ENCODE results near the gene RGS5.

DNA sequence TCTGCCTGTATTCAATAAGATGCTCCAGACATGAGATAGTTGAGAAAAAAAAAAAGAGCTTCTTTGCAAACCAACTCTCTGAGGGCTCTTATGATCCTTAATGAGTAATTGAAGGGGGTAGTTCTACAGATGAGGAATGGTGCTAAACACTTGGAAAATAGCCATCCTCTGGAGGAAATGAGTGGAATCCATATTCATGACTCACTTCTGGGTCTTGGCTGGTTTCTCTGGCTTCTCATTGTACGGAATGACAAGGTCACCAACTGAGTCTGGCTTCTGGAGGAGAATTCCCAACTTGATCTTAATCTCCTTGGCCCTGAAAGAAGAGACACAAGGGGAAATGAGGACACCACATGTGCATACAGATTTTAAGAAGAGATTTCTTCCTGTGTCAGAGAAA lies 34.7 kb downstream of the RGS5 start:
- TF ChIP-seq, protein P1, sequence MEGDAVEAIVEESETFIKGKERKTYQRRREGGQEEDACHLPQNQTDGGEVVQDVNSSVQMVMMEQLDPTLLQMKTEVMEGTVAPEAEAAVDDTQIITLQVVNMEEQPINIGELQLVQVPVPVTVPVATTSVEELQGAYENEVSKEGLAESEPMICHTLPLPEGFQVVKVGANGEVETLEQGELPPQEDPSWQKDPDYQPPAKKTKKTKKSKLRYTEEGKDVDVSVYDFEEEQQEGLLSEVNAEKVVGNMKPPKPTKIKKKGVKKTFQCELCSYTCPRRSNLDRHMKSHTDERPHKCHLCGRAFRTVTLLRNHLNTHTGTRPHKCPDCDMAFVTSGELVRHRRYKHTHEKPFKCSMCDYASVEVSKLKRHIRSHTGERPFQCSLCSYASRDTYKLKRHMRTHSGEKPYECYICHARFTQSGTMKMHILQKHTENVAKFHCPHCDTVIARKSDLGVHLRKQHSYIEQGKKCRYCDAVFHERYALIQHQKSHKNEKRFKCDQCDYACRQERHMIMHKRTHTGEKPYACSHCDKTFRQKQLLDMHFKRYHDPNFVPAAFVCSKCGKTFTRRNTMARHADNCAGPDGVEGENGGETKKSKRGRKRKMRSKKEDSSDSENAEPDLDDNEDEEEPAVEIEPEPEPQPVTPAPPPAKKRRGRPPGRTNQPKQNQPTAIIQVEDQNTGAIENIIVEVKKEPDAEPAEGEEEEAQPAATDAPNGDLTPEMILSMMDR (IDR thresholded peaks at IDR 0.05; ENCODE audit: insufficient read depth, low read length) = no peak
- no peak for TF ChIP-seq POLR2AphosphoS5 (IDR thresholded peaks at IDR 0.05; ENCODE audit: low read depth)
- TF ChIP-seq, protein P2, sequence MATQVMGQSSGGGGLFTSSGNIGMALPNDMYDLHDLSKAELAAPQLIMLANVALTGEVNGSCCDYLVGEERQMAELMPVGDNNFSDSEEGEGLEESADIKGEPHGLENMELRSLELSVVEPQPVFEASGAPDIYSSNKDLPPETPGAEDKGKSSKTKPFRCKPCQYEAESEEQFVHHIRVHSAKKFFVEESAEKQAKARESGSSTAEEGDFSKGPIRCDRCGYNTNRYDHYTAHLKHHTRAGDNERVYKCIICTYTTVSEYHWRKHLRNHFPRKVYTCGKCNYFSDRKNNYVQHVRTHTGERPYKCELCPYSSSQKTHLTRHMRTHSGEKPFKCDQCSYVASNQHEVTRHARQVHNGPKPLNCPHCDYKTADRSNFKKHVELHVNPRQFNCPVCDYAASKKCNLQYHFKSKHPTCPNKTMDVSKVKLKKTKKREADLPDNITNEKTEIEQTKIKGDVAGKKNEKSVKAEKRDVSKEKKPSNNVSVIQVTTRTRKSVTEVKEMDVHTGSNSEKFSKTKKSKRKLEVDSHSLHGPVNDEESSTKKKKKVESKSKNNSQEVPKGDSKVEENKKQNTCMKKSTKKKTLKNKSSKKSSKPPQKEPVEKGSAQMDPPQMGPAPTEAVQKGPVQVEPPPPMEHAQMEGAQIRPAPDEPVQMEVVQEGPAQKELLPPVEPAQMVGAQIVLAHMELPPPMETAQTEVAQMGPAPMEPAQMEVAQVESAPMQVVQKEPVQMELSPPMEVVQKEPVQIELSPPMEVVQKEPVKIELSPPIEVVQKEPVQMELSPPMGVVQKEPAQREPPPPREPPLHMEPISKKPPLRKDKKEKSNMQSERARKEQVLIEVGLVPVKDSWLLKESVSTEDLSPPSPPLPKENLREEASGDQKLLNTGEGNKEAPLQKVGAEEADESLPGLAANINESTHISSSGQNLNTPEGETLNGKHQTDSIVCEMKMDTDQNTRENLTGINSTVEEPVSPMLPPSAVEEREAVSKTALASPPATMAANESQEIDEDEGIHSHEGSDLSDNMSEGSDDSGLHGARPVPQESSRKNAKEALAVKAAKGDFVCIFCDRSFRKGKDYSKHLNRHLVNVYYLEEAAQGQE (IDR thresholded peaks at IDR 0.05; ENCODE audit: insufficient replicate concordance, low read depth) = no peak
- TF ChIP-seq GABPA (IDR thresholded peaks at IDR 0.05; ENCODE audit: low read depth) = no peak

Measured in HL-60 (cell line).